GM12878 (cell line): ENCODE results near the gene SLC19A1. TPM values are rescaled to one million over a fixed set of nuclear protein-coding genes. Genes with fewer than 3 reads are reported as not detected.

Experiments used
- HSF1 ChIP-seq: fragments of 150-350 bp; IDR thresholded peaks from 2 replicates; pipeline ENCODE4 v1.6.1; 2014; ENCODE audit warnings: mild to moderate bottlenecking, low read depth, low read length
- NRF1 ChIP-seq: conservative IDR thresholded peaks from 2 replicates; pipeline ENCODE4 v1.6.1; 2011; ENCODE audit warnings: mild to moderate bottlenecking, low read depth, low read length, improper control_type of control experiment
- SUZ12 ChIP-seq: fragments of 200-600 bp; sonication (generic); IDR thresholded peaks from one replicate; pipeline ENCODE4 v1.6.1; 2018; ENCODE audit warnings: antibody characterized with exemption, mild to moderate bottlenecking; ENCODE audit not compliant: unreplicated experiment
- TCF12 ChIP-seq: IDR thresholded peaks from 2 replicates; pipeline ENCODE4 v1.6.1; 2011; ENCODE audit warnings: low read depth, mild to moderate bottlenecking, low read length
- ZBTB11 ChIP-seq: fragments of 450-650 bp; formaldehyde crosslinking; IDR thresholded peaks from 2 replicates; pipeline ENCODE4 v1.5.0; 2022; ENCODE audit warnings: mild to moderate bottlenecking, missing genetic modification characterization
- polyA plus RNA-seq, 11 experiments: library from polyadenylated mRNA; depleted of rRNA in 4 of 11; unstranded in 6 of 11; stranded (reverse) in 5 of 11; fragments of >200 nt; fragmentation: Nextera tagmentation in 4 of 11; fragmentation: Illumina TruSeq in 1 of 11; extraction: Ambion mirVana in 4 of 11; extraction: Trizol in 1 of 11; gene quantifications; 1 replicate in 1 of 11; 2 replicates in 10 of 11; pipeline versions ENCODE4 v1.2.1 to v1.2.3, GENCODE V29; 2011 to 2016; ENCODE audit warnings: inconsistent platforms in 2 of 11, missing spikeins in 2 of 11, low read depth in 1 of 11
- total RNA-seq, 4 experiments: library from RNA; depleted of rRNA in 3 of 4; stranded (reverse); fragments of >200 nt in 3 of 4; fragmentation: Illumina TruSeq in 1 of 4; extraction: Trizol in 1 of 4; gene quantifications; 2 replicates each; pipeline versions ENCODE4 v1.2.1 to v1.2.3, GENCODE V29; 2013 to 2021
- TF ChIP-seq, protein P1 (sequence below): IDR thresholded peaks from 2 replicates; pipeline ENCODE4 v1.6.1; 2011; ENCODE audit warnings: borderline replicate concordance, low read depth, mild to moderate bottlenecking, moderate library complexity, low read length; ENCODE audit not compliant: insufficient read depth, poor library complexity, severe bottlenecking
- TF ChIP-seq, protein P2 (sequence below): fragments of 450-650 bp; IDR thresholded peaks from 2 replicates; pipeline ENCODE4 v1.6.1; 2017; ENCODE audit warnings: mild to moderate bottlenecking

SLC19A1 gene
- total and polyA plus RNA-seq, 10 of the 15 experiments (the other 5 are each of a cell fraction or from before 2014, with no cell fraction given) = 0.42 to 49.7 (median 12.2) TPM

- TF ChIP-seq ZBTB11 (CRISPR knock-in tag) = no peak
- no peak for TF ChIP-seq SUZ12
- no peak for TF ChIP-seq TCF12
- TF ChIP-seq, protein P1, sequence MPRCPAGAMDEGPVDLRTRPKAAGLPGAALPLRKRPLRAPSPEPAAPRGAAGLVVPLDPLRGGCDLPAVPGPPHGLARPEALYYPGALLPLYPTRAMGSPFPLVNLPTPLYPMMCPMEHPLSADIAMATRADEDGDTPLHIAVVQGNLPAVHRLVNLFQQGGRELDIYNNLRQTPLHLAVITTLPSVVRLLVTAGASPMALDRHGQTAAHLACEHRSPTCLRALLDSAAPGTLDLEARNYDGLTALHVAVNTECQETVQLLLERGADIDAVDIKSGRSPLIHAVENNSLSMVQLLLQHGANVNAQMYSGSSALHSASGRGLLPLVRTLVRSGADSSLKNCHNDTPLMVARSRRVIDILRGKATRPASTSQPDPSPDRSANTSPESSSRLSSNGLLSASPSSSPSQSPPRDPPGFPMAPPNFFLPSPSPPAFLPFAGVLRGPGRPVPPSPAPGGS = no peak
- no peak for TF ChIP-seq NRF1
- TF ChIP-seq HSF1 = no peak
- TF ChIP-seq, protein P2, sequence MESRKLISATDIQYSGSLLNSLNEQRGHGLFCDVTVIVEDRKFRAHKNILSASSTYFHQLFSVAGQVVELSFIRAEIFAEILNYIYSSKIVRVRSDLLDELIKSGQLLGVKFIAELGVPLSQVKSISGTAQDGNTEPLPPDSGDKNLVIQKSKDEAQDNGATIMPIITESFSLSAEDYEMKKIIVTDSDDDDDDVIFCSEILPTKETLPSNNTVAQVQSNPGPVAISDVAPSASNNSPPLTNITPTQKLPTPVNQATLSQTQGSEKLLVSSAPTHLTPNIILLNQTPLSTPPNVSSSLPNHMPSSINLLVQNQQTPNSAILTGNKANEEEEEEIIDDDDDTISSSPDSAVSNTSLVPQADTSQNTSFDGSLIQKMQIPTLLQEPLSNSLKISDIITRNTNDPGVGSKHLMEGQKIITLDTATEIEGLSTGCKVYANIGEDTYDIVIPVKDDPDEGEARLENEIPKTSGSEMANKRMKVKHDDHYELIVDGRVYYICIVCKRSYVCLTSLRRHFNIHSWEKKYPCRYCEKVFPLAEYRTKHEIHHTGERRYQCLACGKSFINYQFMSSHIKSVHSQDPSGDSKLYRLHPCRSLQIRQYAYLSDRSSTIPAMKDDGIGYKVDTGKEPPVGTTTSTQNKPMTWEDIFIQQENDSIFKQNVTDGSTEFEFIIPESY = no peak
These were observed 21.0 kb downstream of the SLC19A1 start (continued) for GRCh38 chr21:45521241-45521640.
